Type B pancreatic cell (in vitro differentiated cells): Measurements from ENCODE around the gene RNASE2. TPM values are rescaled to one million over a fixed set of nuclear protein-coding genes. Genes with fewer than 3 reads are reported as not detected.
"Not testable (repeated sequence)": the region's sequence is repeated elsewhere in the genome, so short reads cannot be mapped to it uniquely, and the experiment has no call there.

Experiments
- DNase-seq: peaks from one replicate; pipeline ENCODE4 v3.0.0; 2021; ENCODE audit warnings: mixed read lengths; ENCODE audit not compliant: unreplicated experiment; ENCODE audit errors: extremely low spot score
- H3K27ac Mint-ChIP-seq: 2 replicates; pipeline ENCODE4 v1.8.0; 2021; ENCODE audit warnings: mild to moderate bottlenecking, mixed read lengths
- H3K27me3 Mint-ChIP-seq: 2 replicates; pipeline ENCODE4 v1.8.0; 2021; ENCODE audit warnings: mixed read lengths
- H3K36me3 Mint-ChIP-seq: 2 replicates; pipeline ENCODE4 v1.8.0; 2021; ENCODE audit warnings: mixed read lengths
- H3K4me1 Mint-ChIP-seq: one replicate; pipeline ENCODE4 v1.8.0; 2021; ENCODE audit warnings: mixed read lengths; ENCODE audit not compliant: unreplicated experiment
- H3K4me3 Mint-ChIP-seq: 2 replicates; pipeline ENCODE4 v1.8.0; 2021; ENCODE audit warnings: mild to moderate bottlenecking, mixed read lengths
- H3K9me3 Mint-ChIP-seq: 2 replicates; pipeline ENCODE4 v1.8.0; 2021; ENCODE audit warnings: mixed read lengths
- CTCF ChIP-seq: fragments of 200-600 bp; sonication (generic); conservative IDR thresholded peaks from 2 replicates; pipeline ENCODE4 v1.5.0; 2021; ENCODE audit warnings: antibody characterized with exemption, mild to moderate bottlenecking
- long read RNA-seq: library from polyadenylated mRNA; unstranded; transcript quantifications from one replicate; pipeline ENCODE4 v2.0.0, GENCODE V29; 2020
- total RNA-seq: library from RNA; stranded (reverse); gene quantifications from 2 replicates; pipeline ENCODE4 v1.2.1, GENCODE V29; 2021; ENCODE audit warnings: low replicate concordance

RNASE2 gene
- total RNA-seq, result not detected in 2 replicates
- long read RNA-seq, result 0 reads

- not testable (repeated sequence) for H3K4me1 Mint-ChIP-seq, H3K27ac Mint-ChIP-seq, H3K36me3 Mint-ChIP-seq, H3K4me3 Mint-ChIP-seq, H3K27me3 Mint-ChIP-seq, H3K9me3 Mint-ChIP-seq, DNase-seq
Observed at GRCh38 chr14:20954736-20955537, at the start of gene RNASE2. RNASE2 (plus strand) TSS chr14:20955487; CDS start chr14:20955772, 285 bp downstream.

GRCh38 chr14:20905676-20906075 is 49.6 kb upstream of the RNASE2 start:
- Mint-ChIP-seq H3K27ac (no peak overlapping the region), H3K36me3 (no peaks in the 10 kb centered on the region), H3K4me1 (no peaks in the 10 kb centered on the region), H3K27me3 (peaks cover 2% of the 10 kb centered on the region), H3K9me3 (no peaks in the 10 kb centered on the region), H3K4me3 (no peak overlapping the region)
- no peak for DNase-seq
- TF ChIP-seq CTCF, result no peak

GRCh38 chr14:20907214-20907613 is 48.1 kb upstream of the RNASE2 start:
- TF ChIP-seq CTCF, result no peak
- H3K4me1 Mint-ChIP-seq, result no peaks in the 10 kb centered on the region
- H3K9me3 Mint-ChIP-seq, result no peaks in the 10 kb centered on the region
- H3K4me3 Mint-ChIP-seq, result no peak overlapping the region
- H3K36me3 Mint-ChIP-seq, result no peaks in the 10 kb centered on the region
- H3K27me3 Mint-ChIP-seq, result no peaks in the 10 kb centered on the region
- peak overlapping the region; percentile 56 for H3K27ac Mint-ChIP-seq
- no peak for DNase-seq

GRCh38 chr14:20910822-20911221 is 44.5 kb upstream of the RNASE2 start:
- not testable (repeated sequence) for H3K4me1 Mint-ChIP-seq, H3K9me3 Mint-ChIP-seq

GRCh38 chr14:20919038-20919756 is 36.1 kb upstream of the RNASE2 start:
- peaks cover 31% of the 10 kb centered on the region for H3K27me3 Mint-ChIP-seq
- not testable (repeated sequence) for DNase-seq, H3K9me3 Mint-ChIP-seq, H3K4me3 Mint-ChIP-seq, H3K36me3 Mint-ChIP-seq, H3K27ac Mint-ChIP-seq, H3K4me1 Mint-ChIP-seq

More at GRCh38 chr14:20910822-20911221, 44.5 kb upstream of the RNASE2 start:
- not testable (repeated sequence) for DNase-seq, H3K36me3 Mint-ChIP-seq, H3K4me3 Mint-ChIP-seq, H3K27me3 Mint-ChIP-seq, H3K27ac Mint-ChIP-seq

- H3K36me3 Mint-ChIP-seq, H3K4me1 Mint-ChIP-seq, H3K27ac Mint-ChIP-seq, H3K9me3 Mint-ChIP-seq, H3K4me3 Mint-ChIP-seq, DNase-seq: not testable (repeated sequence)
- peaks cover 24% of the 10 kb centered on the region for H3K27me3 Mint-ChIP-seq
Observed at GRCh38 chr14:20923766-20924297, 31.5 kb upstream of the RNASE2 start.

- DNase-seq, result no peak
- H3K4me3 Mint-ChIP-seq, result no peak overlapping the region
- H3K9me3 Mint-ChIP-seq, result no peaks in the 10 kb centered on the region
- peaks cover 30% of the 10 kb centered on the region for H3K27me3 Mint-ChIP-seq
- peak; percentile 77 for TF ChIP-seq CTCF
- H3K4me1 Mint-ChIP-seq, result no peaks in the 10 kb centered on the region
- no peak overlapping the region for H3K27ac Mint-ChIP-seq
- H3K36me3 Mint-ChIP-seq, result no peaks in the 10 kb centered on the region
Observed at GRCh38 chr14:20934148-20934762, 21.0 kb upstream of the RNASE2 start.
